Sigmoid colon (tissue), 4 donors: ENCODE measurements around the gene ZNF837.

Experiments
- EP300 ChIP-seq, 4 donors: sonication (generic); formaldehyde crosslinking; IDR thresholded peaks; one replicate each; pipeline ENCODE4 v1.6.1; 2017; ENCODE audit warnings: antibody characterized with exemption in 4 of 4
- POLR2A ChIP-seq, 2 donors: fragments of 450-650 bp; IDR thresholded peaks; one replicate each; pipeline ENCODE4 v1.6.1; 2016; ENCODE audit warnings: antibody characterized with exemption in 2 of 2, mild to moderate bottlenecking in 2 of 2, moderate library complexity in 2 of 2
- TF ChIP-seq, protein P1 (sequence below), 4 experiments: fragments of 450-650 bp in 3 of 4; fragments of 200-600 bp in 1 of 4; IDR thresholded peaks; one replicate each; pipeline ENCODE4 v1.5.1; 2016 to 2019; ENCODE audit warnings: antibody characterized with exemption in 4 of 4, mild to moderate bottlenecking in 3 of 4, moderate library complexity in 2 of 4

DNA sequence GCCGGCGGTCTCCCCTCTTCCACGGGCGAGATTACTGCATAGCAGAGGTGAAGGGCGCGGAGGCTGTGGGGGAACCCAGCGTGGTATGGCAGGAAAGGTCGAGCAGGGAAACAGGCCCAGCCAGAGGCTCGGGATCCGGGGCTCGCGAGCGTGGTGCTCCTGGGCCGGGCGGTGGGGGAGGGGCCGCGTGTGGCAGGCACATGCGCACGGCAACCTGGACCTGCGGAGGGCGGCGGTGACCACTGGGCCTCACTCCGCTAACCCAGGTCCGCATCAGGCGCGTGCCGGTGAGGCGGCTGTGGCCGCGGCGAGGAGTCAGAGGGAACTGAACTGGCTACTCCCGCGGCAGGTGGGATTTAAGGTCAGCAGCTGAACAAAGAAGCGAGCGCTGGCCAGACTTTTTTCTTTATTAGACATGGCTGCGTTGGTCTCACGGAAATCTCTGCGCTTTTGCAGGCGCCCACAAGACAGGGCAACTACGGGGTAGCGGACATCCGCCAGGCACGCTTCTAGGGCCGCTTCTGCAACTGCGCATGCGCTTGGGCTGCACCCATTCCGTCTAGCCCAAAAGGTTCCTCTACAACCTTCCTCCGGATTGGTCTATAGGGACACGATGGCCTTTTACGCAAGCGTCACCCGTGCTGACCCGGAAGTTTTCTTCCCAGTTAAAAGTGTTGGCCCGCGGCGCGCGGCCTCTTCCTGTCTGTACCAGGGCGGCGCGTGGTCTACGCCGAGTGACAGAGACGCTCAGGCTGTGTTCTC, 5.9 kb upstream of the ZNF837 start, which contains the start of gene RPS5:
- TF ChIP-seq, protein P1, sequence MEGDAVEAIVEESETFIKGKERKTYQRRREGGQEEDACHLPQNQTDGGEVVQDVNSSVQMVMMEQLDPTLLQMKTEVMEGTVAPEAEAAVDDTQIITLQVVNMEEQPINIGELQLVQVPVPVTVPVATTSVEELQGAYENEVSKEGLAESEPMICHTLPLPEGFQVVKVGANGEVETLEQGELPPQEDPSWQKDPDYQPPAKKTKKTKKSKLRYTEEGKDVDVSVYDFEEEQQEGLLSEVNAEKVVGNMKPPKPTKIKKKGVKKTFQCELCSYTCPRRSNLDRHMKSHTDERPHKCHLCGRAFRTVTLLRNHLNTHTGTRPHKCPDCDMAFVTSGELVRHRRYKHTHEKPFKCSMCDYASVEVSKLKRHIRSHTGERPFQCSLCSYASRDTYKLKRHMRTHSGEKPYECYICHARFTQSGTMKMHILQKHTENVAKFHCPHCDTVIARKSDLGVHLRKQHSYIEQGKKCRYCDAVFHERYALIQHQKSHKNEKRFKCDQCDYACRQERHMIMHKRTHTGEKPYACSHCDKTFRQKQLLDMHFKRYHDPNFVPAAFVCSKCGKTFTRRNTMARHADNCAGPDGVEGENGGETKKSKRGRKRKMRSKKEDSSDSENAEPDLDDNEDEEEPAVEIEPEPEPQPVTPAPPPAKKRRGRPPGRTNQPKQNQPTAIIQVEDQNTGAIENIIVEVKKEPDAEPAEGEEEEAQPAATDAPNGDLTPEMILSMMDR (IDR thresholded peaks at IDR 0.05) = no peak
- peak; percentile 54 to 82 for TF ChIP-seq POLR2A (IDR thresholded peaks at IDR 0.05)
- TF ChIP-seq EP300 (IDR thresholded peaks at IDR 0.05) = no peak
